Measurements from ENCODE around the gene STON1.
"Not testable (repeated sequence)": the region's sequence is repeated elsewhere in the genome, so short reads cannot be mapped to it uniquely, and the experiment has no call there.

STON1 gene

DNA sequence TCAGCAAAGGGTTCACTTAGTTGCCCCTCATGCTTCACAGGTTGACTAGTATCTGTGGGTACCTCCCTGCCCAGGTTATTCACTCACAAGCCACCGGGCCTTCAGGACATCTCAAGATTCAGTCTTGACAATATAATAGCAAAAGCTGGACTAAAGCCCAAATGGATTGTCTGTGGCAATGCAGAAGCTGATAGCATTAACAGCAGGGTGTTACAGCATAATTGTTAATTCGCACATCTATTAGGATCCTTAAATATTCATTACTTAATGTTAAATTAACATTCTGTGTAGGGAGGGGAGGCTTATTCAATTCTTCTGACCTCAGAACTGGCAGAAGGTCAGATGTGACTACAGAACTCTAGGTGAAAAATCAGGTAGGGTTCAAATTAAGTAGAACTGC lies 67.5 kb downstream of the STON1 start:
- DNase-seq (ENCODE audit: low spot score) = no peak
- H3K27me3 Mint-ChIP-seq (ENCODE audit: low read depth) = peaks cover 3% of the 10 kb centered on the region
- no peaks in the 10 kb centered on the region for H3K4me1 Mint-ChIP-seq (ENCODE audit: low read depth)
- no peak overlapping the region for H3K27ac Mint-ChIP-seq
- no peaks in the 10 kb centered on the region for H3K36me3 Mint-ChIP-seq (ENCODE audit: low read depth)
- H3K9me3 Mint-ChIP-seq = no peaks in the 10 kb centered on the region
- H3K4me3 Mint-ChIP-seq = no peak overlapping the region

DNA sequence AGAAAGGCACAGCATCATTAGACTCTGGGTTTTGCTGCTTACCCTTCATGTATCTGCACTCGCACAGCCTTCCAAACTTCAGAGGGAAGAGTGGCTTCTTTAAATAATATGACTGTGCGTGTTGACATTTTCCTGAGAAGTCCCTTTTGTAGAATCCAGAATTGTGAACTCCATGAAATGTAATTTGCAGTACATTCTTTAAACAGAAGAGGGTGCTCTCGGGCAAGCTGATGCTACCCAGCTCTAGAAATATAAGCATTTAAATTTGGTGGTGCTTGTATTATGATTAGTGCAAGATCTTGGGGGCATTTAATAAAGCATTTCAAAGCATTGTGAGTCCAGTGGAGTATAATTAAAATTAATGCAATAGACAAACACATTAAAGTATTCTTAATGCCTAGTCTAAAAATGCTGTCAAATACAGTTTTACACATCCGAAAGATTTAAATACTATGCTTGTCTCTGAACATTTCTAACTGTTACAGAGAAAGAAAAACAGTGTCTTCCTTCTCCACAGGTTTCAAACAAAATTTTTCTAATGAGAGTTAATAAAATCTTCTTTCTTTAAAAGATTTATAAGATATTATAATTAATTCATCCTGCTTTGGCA lies 70.4 kb downstream of the STON1 start:
- peaks cover 7% of the 10 kb centered on the region for H3K27me3 Mint-ChIP-seq (ENCODE audit: low read depth)
- H3K4me1 Mint-ChIP-seq (ENCODE audit: low read depth) = no peaks in the 10 kb centered on the region
- no peak for DNase-seq (ENCODE audit: low spot score)
- no peaks in the 10 kb centered on the region for H3K9me3 Mint-ChIP-seq
- no peaks in the 10 kb centered on the region for H3K36me3 Mint-ChIP-seq (ENCODE audit: low read depth)
- H3K27ac Mint-ChIP-seq = no peak overlapping the region
- no peak overlapping the region for H3K4me3 Mint-ChIP-seq

GRCh38 chr2:48600917-48601316 lies 71.0 kb downstream of the STON1 start:
- Mint-ChIP-seq H3K27ac (no peak overlapping the region), H3K27me3 (ENCODE audit: low read depth) (peaks cover 7% of the 10 kb centered on the region), H3K4me3 (no peak overlapping the region), H3K4me1 (ENCODE audit: low read depth) (no peaks in the 10 kb centered on the region), H3K9me3 (no peaks in the 10 kb centered on the region), H3K36me3 (ENCODE audit: low read depth) (no peaks in the 10 kb centered on the region)
- no peak for DNase-seq (ENCODE audit: low spot score)

GRCh38 chr2:48601349-48601748 lies 71.4 kb downstream of the STON1 start:
- Mint-ChIP-seq H3K4me3 (no peak overlapping the region), H3K27ac (no peak overlapping the region), H3K9me3 (no peaks in the 10 kb centered on the region), H3K36me3 (ENCODE audit: low read depth) (no peaks in the 10 kb centered on the region), H3K27me3 (ENCODE audit: low read depth) (peaks cover 7% of the 10 kb centered on the region), H3K4me1 (ENCODE audit: low read depth) (no peaks in the 10 kb centered on the region)
- no peak for DNase-seq (ENCODE audit: low spot score)

DNA sequence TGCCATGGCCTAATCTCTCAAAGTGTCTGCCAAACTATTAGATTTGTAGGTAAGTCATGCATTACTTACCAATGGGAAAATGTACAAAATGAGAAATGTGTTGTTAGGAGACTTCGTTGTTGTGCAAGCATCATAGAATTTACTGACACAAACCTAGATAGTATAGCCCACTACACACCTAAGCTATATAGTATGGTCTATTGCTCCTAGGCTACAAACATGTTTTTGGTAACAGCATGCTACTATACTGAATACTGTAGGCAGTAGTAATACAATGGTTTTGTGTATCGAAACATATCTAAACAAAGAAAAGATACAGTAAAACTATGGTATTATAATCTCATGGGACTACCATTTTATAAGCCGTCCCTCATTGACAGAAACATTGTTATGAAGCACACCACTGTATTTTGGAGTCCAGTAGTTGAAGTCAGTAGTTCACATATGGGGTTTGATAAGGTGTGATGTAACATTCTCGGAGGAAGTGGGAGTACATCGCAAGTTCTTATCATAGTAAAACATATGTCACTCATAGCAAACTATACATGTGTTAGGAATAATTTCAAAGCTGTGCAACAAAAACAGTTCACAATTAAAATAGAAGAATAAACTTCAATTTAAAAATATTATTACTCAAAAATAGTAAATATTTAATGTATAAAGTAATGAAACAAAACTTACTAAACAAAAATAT lies 75.7 kb downstream of the STON1 start:
- H3K4me1 Mint-ChIP-seq (ENCODE audit: low read depth) = no peaks in the 10 kb centered on the region
- no peak overlapping the region for H3K27ac Mint-ChIP-seq
- H3K9me3 Mint-ChIP-seq = no peaks in the 10 kb centered on the region
- H3K36me3 Mint-ChIP-seq (ENCODE audit: low read depth) = no peaks in the 10 kb centered on the region
- H3K4me3 Mint-ChIP-seq = no peak overlapping the region
- DNase-seq (ENCODE audit: low spot score) = no peak
- H3K27me3 Mint-ChIP-seq (ENCODE audit: low read depth) = peaks cover 5% of the 10 kb centered on the region

GRCh38 chr2:48607307-48608014 lies 77.5 kb downstream of the STON1 start:
- Mint-ChIP-seq H3K36me3 (ENCODE audit: low read depth) (no peaks in the 10 kb centered on the region), H3K9me3 (no peaks in the 10 kb centered on the region), H3K27ac (no peak overlapping the region), H3K4me3 (no peak overlapping the region), H3K27me3 (ENCODE audit: low read depth) (peaks cover 5% of the 10 kb centered on the region), H3K4me1 (ENCODE audit: low read depth) (no peaks in the 10 kb centered on the region)
- no peak for DNase-seq (ENCODE audit: low spot score)

DNA sequence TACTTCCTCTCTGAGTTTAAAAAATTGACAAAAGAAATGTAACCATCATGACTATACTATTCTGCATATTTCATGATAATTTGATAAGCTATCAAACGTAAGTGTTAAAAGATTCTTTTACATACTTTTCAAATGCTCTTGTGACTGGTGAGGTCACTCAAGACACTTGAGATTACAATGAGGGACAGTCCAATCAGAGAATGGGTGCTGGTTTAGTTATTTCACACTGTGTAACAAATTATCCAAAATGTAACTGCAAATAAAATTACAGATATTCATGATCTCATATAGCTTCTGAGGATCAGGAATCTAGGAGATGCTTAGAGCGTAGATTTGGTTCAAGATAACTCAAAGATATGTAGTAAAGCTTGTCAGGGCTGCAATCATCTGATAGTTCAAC lies 83.3 kb downstream of the STON1 start:
- H3K27me3 Mint-ChIP-seq (ENCODE audit: low read depth) = peaks cover 2% of the 10 kb centered on the region
- no peak for DNase-seq (ENCODE audit: low spot score)
- H3K27ac Mint-ChIP-seq = no peak overlapping the region
- no peaks in the 10 kb centered on the region for H3K36me3 Mint-ChIP-seq (ENCODE audit: low read depth)
- no peaks in the 10 kb centered on the region for H3K4me1 Mint-ChIP-seq (ENCODE audit: low read depth)
- H3K9me3 Mint-ChIP-seq = no peaks in the 10 kb centered on the region
- H3K4me3 Mint-ChIP-seq = no peak overlapping the region

DNA sequence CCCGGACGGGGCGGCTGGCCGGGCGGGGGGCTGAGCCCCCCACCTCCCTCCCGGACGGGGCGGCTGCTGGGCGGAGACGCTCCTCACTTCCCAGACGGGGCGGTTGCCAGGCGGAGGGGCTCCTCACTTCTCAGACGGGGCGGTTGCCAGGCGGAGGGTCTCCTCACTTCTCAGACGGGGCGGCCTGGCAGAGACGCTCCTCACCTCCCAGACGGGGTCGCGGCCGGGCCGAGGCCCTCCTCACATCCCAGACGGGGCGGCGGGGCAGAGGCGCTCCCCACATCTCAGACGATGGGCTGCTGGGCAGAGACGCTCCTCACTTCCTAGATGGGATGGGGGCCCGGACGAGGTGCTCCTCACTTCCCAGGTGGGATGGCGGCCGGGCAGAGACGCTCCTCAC lies 84.6 kb downstream of the STON1 start:
- H3K27me3 Mint-ChIP-seq (ENCODE audit: low read depth); H3K4me1 Mint-ChIP-seq (ENCODE audit: low read depth); DNase-seq (ENCODE audit: low spot score); H3K9me3 Mint-ChIP-seq; H3K27ac Mint-ChIP-seq; H3K4me3 Mint-ChIP-seq; H3K36me3 Mint-ChIP-seq (ENCODE audit: low read depth): not testable (repeated sequence)

DNA sequence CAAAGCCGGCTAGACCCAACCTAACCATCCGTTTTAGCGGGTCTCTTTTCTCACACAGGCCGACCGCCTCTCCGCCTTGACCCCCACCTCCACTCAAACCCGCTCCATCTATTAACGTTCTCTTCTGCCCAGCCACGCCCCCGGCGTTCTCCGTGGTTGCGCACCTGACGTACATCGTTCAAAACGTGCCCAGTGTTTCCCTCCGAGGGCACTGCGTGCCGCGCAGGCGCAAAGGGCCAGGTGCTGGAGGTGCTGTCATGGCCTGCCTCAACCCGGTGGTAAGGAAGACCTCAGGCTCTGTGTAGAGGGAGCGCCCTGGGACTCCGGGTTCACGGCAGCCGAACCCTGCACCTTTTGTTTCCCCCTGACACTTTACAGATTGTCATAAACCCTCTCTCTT lies 87.7 kb downstream of the STON1 start, which contains the start of gene GTF2A1L:
Gene GTF2A1L (plus strand): TSS at position 239 of the 400 bp plus-strand sequence. CDS start 19 bp downstream, at position 258.
- Mint-ChIP-seq H3K27ac (no peak within 1 kb of the TSS), H3K9me3 (no peaks in the 10 kb centered on the region), H3K27me3 (ENCODE audit: low read depth) (peaks cover 6% of the 10 kb centered on the region), H3K4me3 (no peak within 1 kb of the TSS), H3K4me1 (ENCODE audit: low read depth) (no peaks in the 10 kb centered on the region), H3K36me3 (ENCODE audit: low read depth) (no peaks in the 10 kb centered on the region)
- DNase-seq (ENCODE audit: low spot score) = no peak

DNA sequence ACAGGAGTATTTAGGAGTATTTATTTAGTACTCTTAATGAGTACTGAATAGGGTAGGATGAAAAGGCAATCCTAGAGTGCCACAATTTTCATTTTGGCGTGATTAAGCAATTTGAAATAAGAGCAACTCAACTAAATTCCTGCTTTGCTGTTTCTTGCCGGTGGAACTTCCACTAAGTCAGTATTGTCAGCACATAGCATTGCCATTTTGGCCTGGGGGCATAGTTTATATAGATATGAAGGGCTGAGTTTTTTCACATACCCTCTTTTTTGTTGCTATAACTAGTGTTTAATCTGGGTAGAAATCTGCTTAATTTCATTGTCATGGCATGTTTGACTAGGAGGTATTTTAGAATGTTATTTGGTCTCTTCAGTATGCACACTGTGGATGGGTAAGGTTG lies 89.6 kb downstream of the STON1 start:
- H3K4me3 Mint-ChIP-seq = no peak overlapping the region
- no peak overlapping the region for H3K27ac Mint-ChIP-seq
- DNase-seq (ENCODE audit: low spot score) = no peak
- H3K36me3 Mint-ChIP-seq (ENCODE audit: low read depth) = no peaks in the 10 kb centered on the region
- peaks cover 6% of the 10 kb centered on the region for H3K27me3 Mint-ChIP-seq (ENCODE audit: low read depth)
- no peaks in the 10 kb centered on the region for H3K4me1 Mint-ChIP-seq (ENCODE audit: low read depth)
- H3K9me3 Mint-ChIP-seq = no peaks in the 10 kb centered on the region

- Mint-ChIP-seq H3K9me3 (no peaks in the 10 kb centered on the region), H3K4me1 (ENCODE audit: low read depth) (no peaks in the 10 kb centered on the region), H3K27me3 (ENCODE audit: low read depth) (peaks cover 6% of the 10 kb centered on the region), H3K36me3 (ENCODE audit: low read depth) (no peaks in the 10 kb centered on the region), H3K27ac (no peak overlapping the region), H3K4me3 (no peak overlapping the region)
- no peak for DNase-seq (ENCODE audit: low spot score)
Measured at GRCh38 chr2:48620604-48621003, 90.7 kb downstream of the STON1 start.

- H3K27me3 Mint-ChIP-seq (ENCODE audit: low read depth); H3K36me3 Mint-ChIP-seq (ENCODE audit: low read depth); H3K27ac Mint-ChIP-seq; H3K9me3 Mint-ChIP-seq; H3K4me3 Mint-ChIP-seq; DNase-seq (ENCODE audit: low spot score); H3K4me1 Mint-ChIP-seq (ENCODE audit: low read depth): not testable (repeated sequence)
Measured at GRCh38 chr2:48622691-48623090, 92.7 kb downstream of the STON1 start.

DNA sequence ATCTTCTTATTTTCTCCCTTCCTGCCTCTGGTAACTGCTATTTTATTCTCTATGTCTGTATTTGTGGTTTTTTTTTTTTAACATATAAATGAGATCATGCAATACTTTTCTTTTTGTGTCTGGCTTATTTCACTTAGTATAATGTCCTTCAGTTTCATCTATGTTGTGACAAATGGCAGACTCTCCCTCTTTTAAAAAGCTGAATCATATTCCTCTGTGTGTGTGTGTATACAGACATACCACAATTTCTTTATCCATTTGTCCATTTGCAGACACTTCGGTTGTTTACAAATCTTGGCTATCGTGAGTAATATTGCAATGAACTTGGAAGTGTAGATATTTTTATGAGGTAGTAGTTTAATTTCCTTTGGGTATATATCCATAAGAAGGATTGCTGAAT lies 94.7 kb downstream of the STON1 start:
- Mint-ChIP-seq H3K27ac (no peak overlapping the region), H3K4me3 (no peak overlapping the region), H3K36me3 (ENCODE audit: low read depth) (no peaks in the 10 kb centered on the region), H3K4me1 (ENCODE audit: low read depth) (no peaks in the 10 kb centered on the region), H3K9me3 (no peaks in the 10 kb centered on the region), H3K27me3 (ENCODE audit: low read depth) (peaks cover 4% of the 10 kb centered on the region)
- DNase-seq (ENCODE audit: low spot score) = no peak

- Mint-ChIP-seq H3K4me3 (no peak overlapping the region), H3K4me1 (ENCODE audit: low read depth) (no peaks in the 10 kb centered on the region), H3K27me3 (ENCODE audit: low read depth) (peaks cover 4% of the 10 kb centered on the region)
Measured at GRCh38 chr2:48626047-48626446, 96.1 kb downstream of the STON1 start.

More at GRCh38 chr2:48626047-48626446, 96.1 kb downstream of the STON1 start:
- Mint-ChIP-seq H3K27ac (no peak overlapping the region), H3K9me3 (no peaks in the 10 kb centered on the region), H3K36me3 (ENCODE audit: low read depth) (no peaks in the 10 kb centered on the region)
- no peak for DNase-seq (ENCODE audit: low spot score)
